ENCODE data around the gene DENND4A.

DNA sequence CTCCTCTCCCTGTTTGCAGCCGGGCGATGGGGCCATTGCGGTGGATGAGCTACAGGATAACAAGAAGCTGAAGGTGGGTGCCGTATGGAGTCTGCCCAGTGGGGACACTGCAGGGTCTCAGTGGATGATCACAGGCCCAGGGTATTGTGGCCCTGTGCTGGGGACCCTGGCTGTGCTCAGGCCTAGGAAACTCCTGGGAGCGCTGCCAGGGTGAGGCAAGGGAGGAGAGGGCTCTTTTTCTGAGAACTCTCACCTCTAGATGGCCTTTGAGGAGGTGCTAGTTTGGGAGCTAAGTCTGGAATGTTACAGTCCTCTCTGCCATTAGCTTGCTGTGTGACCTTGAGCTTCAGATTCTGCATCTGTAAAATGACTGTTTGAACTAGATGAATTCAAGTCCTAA, 154.0 kb downstream of the DENND4A start:
- TF ChIP-seq, protein P1, sequence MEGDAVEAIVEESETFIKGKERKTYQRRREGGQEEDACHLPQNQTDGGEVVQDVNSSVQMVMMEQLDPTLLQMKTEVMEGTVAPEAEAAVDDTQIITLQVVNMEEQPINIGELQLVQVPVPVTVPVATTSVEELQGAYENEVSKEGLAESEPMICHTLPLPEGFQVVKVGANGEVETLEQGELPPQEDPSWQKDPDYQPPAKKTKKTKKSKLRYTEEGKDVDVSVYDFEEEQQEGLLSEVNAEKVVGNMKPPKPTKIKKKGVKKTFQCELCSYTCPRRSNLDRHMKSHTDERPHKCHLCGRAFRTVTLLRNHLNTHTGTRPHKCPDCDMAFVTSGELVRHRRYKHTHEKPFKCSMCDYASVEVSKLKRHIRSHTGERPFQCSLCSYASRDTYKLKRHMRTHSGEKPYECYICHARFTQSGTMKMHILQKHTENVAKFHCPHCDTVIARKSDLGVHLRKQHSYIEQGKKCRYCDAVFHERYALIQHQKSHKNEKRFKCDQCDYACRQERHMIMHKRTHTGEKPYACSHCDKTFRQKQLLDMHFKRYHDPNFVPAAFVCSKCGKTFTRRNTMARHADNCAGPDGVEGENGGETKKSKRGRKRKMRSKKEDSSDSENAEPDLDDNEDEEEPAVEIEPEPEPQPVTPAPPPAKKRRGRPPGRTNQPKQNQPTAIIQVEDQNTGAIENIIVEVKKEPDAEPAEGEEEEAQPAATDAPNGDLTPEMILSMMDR (IDR thresholded peaks at IDR 0.05 in 8 of 11, conservative IDR thresholded peaks at IDR 0.05 in 3 of 11): no peak
- no peak for TF ChIP-seq POLR2A (IDR thresholded peaks at IDR 0.05)
- TF ChIP-seq POLR2AphosphoS5 (IDR thresholded peaks at IDR 0.05): no peak

Measured in spleen (tissue), 7 donors.